ENCODE results near the gene TRPC5OS.

TRPC5OS gene

GRCh38 chrX:111875881-111876280, at the start of gene TRPC5OS:
Gene TRPC5OS (plus strand): TSS chrX:111876181. CDS start chrX:111901850, 25,669 bp downstream.
- DNase-seq: no peak

- no peak for DNase-seq
Measured at GRCh38 chrX:111829345-111829744, 46.6 kb upstream of the TRPC5OS start.

- DNase-seq: no peak
Measured at GRCh38 chrX:111830571-111830970, 45.4 kb upstream of the TRPC5OS start.

GRCh38 chrX:111831343-111831742, 44.6 kb upstream of the TRPC5OS start:
- DNase-seq: no peak

GRCh38 chrX:111837197-111837596, 38.8 kb upstream of the TRPC5OS start:
- DNase-seq: no peak

- no peak for DNase-seq
Measured at GRCh38 chrX:111847491-111848133, 28.4 kb upstream of the TRPC5OS start.

GRCh38 chrX:111848541-111848940, 27.4 kb upstream of the TRPC5OS start:
- DNase-seq: no peak

GRCh38 chrX:111850975-111851374, 25.0 kb upstream of the TRPC5OS start:
- DNase-seq: no peak

GRCh38 chrX:111854556-111855490, 21.2 kb upstream of the TRPC5OS start:
- DNase-seq: no peak

GRCh38 chrX:111857534-111858060, 18.4 kb upstream of the TRPC5OS start:
- no peak for DNase-seq

- DNase-seq: no peak
Measured at GRCh38 chrX:111861605-111862004, 14.4 kb upstream of the TRPC5OS start.

GRCh38 chrX:111867236-111867635, 8.7 kb upstream of the TRPC5OS start:
- no peak for DNase-seq

GRCh38 chrX:111868726-111869638, 7.0 kb upstream of the TRPC5OS start:
- no peak for DNase-seq

GRCh38 chrX:111869639-111870034, 6.3 kb upstream of the TRPC5OS start:
- DNase-seq: no peak

GRCh38 chrX:111874241-111874640, 1.7 kb upstream of the TRPC5OS start:
- DNase-seq: no peak

GRCh38 chrX:111876646-111877045, 665 bp downstream of the TRPC5OS start:
- no peak for DNase-seq

GRCh38 chrX:111877681-111878080, 1.7 kb downstream of the TRPC5OS start:
- no peak for DNase-seq

- DNase-seq: no peak
Measured at GRCh38 chrX:111880735-111881134, 4.8 kb downstream of the TRPC5OS start.

GRCh38 chrX:111881715-111882114, 5.7 kb downstream of the TRPC5OS start:
- DNase-seq: no peak

GRCh38 chrX:111886678-111887077, 10.7 kb downstream of the TRPC5OS start:
- no peak for DNase-seq

GRCh38 chrX:111888600-111888999, 12.6 kb downstream of the TRPC5OS start:
- DNase-seq: no peak

- DNase-seq: no peak
Measured at GRCh38 chrX:111892375-111892774, 16.4 kb downstream of the TRPC5OS start.

GRCh38 chrX:111896148-111896547, 20.2 kb downstream of the TRPC5OS start:
- no peak for DNase-seq

Measured in activated CD4-positive, alpha-beta T cell treated with anti-CD3 and anti-CD28 coated beads, Interleukin-2, amount 50 U/mL, for 4 hours (primary cell).